NCI-H748 (cell line): Measurements from ENCODE around the gene PARD3B.

Experiments used
- DNase-seq: peaks from one replicate; lab custom pipeline; 2025; ENCODE audit not compliant: unreplicated experiment; lab: John Stamatoyannopoulos, UW

The PARD3B gene

GRCh38 chr2:205040323-205040722 is 495.0 kb downstream of the PARD3B start:
- DNase-seq: no peak

- no peak for DNase-seq
Observed at GRCh38 chr2:205041472-205042130, 496.3 kb downstream of the PARD3B start.

- DNase-seq: no peak
Observed at GRCh38 chr2:205043285-205043684, 498.0 kb downstream of the PARD3B start.

- DNase-seq: no peak
Observed at GRCh38 chr2:205045706-205046105, 500.4 kb downstream of the PARD3B start.

- peak; percentile 92 for DNase-seq
Observed at GRCh38 chr2:205047273-205047839, 502.1 kb downstream of the PARD3B start.

GRCh38 chr2:205051417-205051816 is 506.1 kb downstream of the PARD3B start:
- DNase-seq: no peak

- no peak for DNase-seq
Observed at GRCh38 chr2:205052781-205053180, 507.5 kb downstream of the PARD3B start.

- no peak for DNase-seq
Observed at GRCh38 chr2:205053827-205054410, 508.6 kb downstream of the PARD3B start.

- DNase-seq: no peak
Observed at GRCh38 chr2:205054789-205055188, 509.5 kb downstream of the PARD3B start.

GRCh38 chr2:205055251-205055650 is 510.0 kb downstream of the PARD3B start:
- DNase-seq: no peak

GRCh38 chr2:205056151-205056561 is 510.9 kb downstream of the PARD3B start:
- no peak for DNase-seq

GRCh38 chr2:205058409-205058808 is 513.1 kb downstream of the PARD3B start:
- no peak for DNase-seq

- no peak for DNase-seq
Observed at GRCh38 chr2:205060269-205060668, 515.0 kb downstream of the PARD3B start.

- DNase-seq: no peak
Observed at GRCh38 chr2:205066081-205066480, 520.8 kb downstream of the PARD3B start.

GRCh38 chr2:205069928-205070327 is 524.7 kb downstream of the PARD3B start:
- DNase-seq: no peak

- no peak for DNase-seq
Observed at GRCh38 chr2:205070889-205071288, 525.6 kb downstream of the PARD3B start.

GRCh38 chr2:205073433-205074020 is 528.3 kb downstream of the PARD3B start:
- no peak for DNase-seq

- no peak for DNase-seq
Observed at GRCh38 chr2:205076405-205076804, 531.1 kb downstream of the PARD3B start.

- no peak for DNase-seq
Observed at GRCh38 chr2:205077159-205077558, 531.9 kb downstream of the PARD3B start.

- no peak for DNase-seq
Observed at GRCh38 chr2:205078762-205079161, 533.5 kb downstream of the PARD3B start.

- no peak for DNase-seq
Observed at GRCh38 chr2:205079173-205079572, 533.9 kb downstream of the PARD3B start.

- no peak for DNase-seq
Observed at GRCh38 chr2:205086662-205087061, 541.4 kb downstream of the PARD3B start.
